GM12878 (cell line): ENCODE data around the gene NPAS3. TPM values are rescaled to one million over a fixed set of nuclear protein-coding genes. Genes with fewer than 3 reads are reported as not detected.

Experiments
- ATAC-seq: fragments of 200-7000 bp; cut with Tn5 transposase; 3 replicates; pipeline ENCODE4 v1.9.1; 2020; ENCODE audit warnings: mild to moderate bottlenecking, moderate library complexity
- BruUV-seq: library from RNA; stranded (reverse); fragments of 400-500 nt; replicated peaks from 2 replicates; lab custom pipeline; 2021; lab: Mats Ljungman, UMichigan
- CTCF ChIA-PET: fragments of 300-600 bp; sonication (Branson Sonifier 250); formaldehyde crosslinking; extraction: SDS; loops from one replicate; lab custom pipeline; 2021; ENCODE audit warnings: inconsistent platforms; lab: Yijun Ruan, JAX
- POLR2A ChIA-PET: fragments of 350-600 bp; formaldehyde crosslinking; extraction: SDS; loops from one replicate; lab custom pipeline; 2021; ENCODE audit warnings: inconsistent platforms; lab: Charles Lee
- RAD21 ChIA-PET: fragments of 300-600 bp; sonication (Branson Sonifier 250); formaldehyde crosslinking; loops from one replicate; lab custom pipeline; 2023; ENCODE audit warnings: antibody characterized with exemption; ENCODE audit not compliant: unreplicated experiment; lab: Charles Lee
- SMC1A ChIA-PET: fragments of 300-600 bp; sonication (Branson Sonifier 250); formaldehyde crosslinking; loops from one replicate; lab custom pipeline; 2023; ENCODE audit not compliant: unreplicated experiment, uncharacterized antibody; lab: Charles Lee
- DNase-seq: peaks from one replicate; pipeline ENCODE4 v3.0.0-alpha.2; 2011; ENCODE audit warnings: low read depth, low spot score
- FAIRE-seq: peaks from 3 replicates; lab custom pipeline; 2011; peaks lifted over from hg19 to GRCh38; lab: Jason Lieb, UNC
- H2AFZ ChIP-seq: 2 replicates; pipeline ENCODE4 v1.6.0; 2011; ENCODE audit warnings: low read depth, low read length, control low read depth; ENCODE audit not compliant: control insufficient read depth
- H3K27ac ChIP-seq: 2 replicates; pipeline ENCODE4 v1.5.1; 2011; ENCODE audit warnings: control low read depth; ENCODE audit not compliant: control insufficient read depth, insufficient read depth
- H3K27me3 ChIP-seq, 2 experiments: replicated peaks in 1 of 2; 2 replicates each; pipeline versions ENCODE4 v1.6.0 to v1.6.1; 2011; ENCODE audit warnings: low read length in 1 of 2; ENCODE audit not compliant: control insufficient read depth in 2 of 2, insufficient read depth in 2 of 2
- H3K36me3 ChIP-seq, 2 experiments: 2 replicates each; pipeline ENCODE4 v1.5.1; 2011; ENCODE audit warnings: low read length in 1 of 2; ENCODE audit not compliant: control insufficient read depth in 2 of 2, insufficient read depth in 2 of 2
- H3K4me1 ChIP-seq: 2 replicates; pipeline ENCODE4 v1.6.1; 2011; ENCODE audit warnings: mild to moderate bottlenecking, low read length, moderate library complexity, mixed read lengths; ENCODE audit not compliant: control insufficient read depth, insufficient read depth
- H3K4me2 ChIP-seq: 2 replicates; pipeline ENCODE4 v1.6.0; 2011; ENCODE audit warnings: control low read depth; ENCODE audit not compliant: control insufficient read depth, insufficient read depth
- H3K4me3 ChIP-seq: fragments of 200-600 bp; sonication (generic); 2 replicates; pipeline ENCODE4 v1.5.1; 2016
- H3K79me2 ChIP-seq: 2 replicates; pipeline ENCODE4 v1.6.0; 2011; ENCODE audit warnings: low read length; ENCODE audit not compliant: control insufficient read depth, insufficient read depth
- H3K9ac ChIP-seq: 2 replicates; pipeline ENCODE4 v1.8.0; 2011; ENCODE audit warnings: low read length, control low read depth, mixed read lengths; ENCODE audit not compliant: control insufficient read depth, insufficient read depth
- H3K9me3 ChIP-seq: replicated peaks from 3 replicates; pipeline ENCODE4 v1.5.1; 2011; ENCODE audit warnings: mild to moderate bottlenecking, low read length; ENCODE audit not compliant: control insufficient read depth, insufficient read depth
- H4K20me1 ChIP-seq: 2 replicates; pipeline ENCODE4 v1.6.0; 2011; ENCODE audit not compliant: control insufficient read depth, insufficient read depth
- ASH2L ChIP-seq: fragments of 300-600, 200-600 bp; sonication (generic); IDR thresholded peaks from 2 replicates; pipeline ENCODE4 v1.6.1; 2017; ENCODE audit warnings: low read depth, mild to moderate bottlenecking, borderline replicate concordance
- CBX5 ChIP-seq: sonication (generic); IDR thresholded peaks from 2 replicates; pipeline ENCODE4 v1.6.1; 2016; ENCODE audit warnings: low read depth, moderate library complexity, mild to moderate bottlenecking, inconsistent platforms
- CREM ChIP-seq: IDR thresholded peaks from 2 replicates; pipeline ENCODE4 v1.6.1; 2014; ENCODE audit warnings: antibody characterized with exemption, low read depth
- EED ChIP-seq: sonication (generic); IDR thresholded peaks from 2 replicates; pipeline ENCODE4 v1.6.1; 2016; ENCODE audit warnings: antibody characterized with exemption, low read depth
- IKZF1 ChIP-seq: fragments of 450-650 bp; conservative IDR thresholded peaks from 2 replicates; pipeline ENCODE4 v1.6.1; 2017; ENCODE audit warnings: antibody characterized with exemption, mild to moderate bottlenecking
- NFYA ChIP-seq: IDR thresholded peaks from 2 replicates; pipeline ENCODE4 v1.6.1; 2011; ENCODE audit warnings: low read depth, mild to moderate bottlenecking, low read length, improper control_type of control experiment, borderline replicate concordance
- NRF1 ChIP-seq: conservative IDR thresholded peaks from 2 replicates; pipeline ENCODE4 v1.6.1; 2011; ENCODE audit warnings: mild to moderate bottlenecking, low read depth, low read length, improper control_type of control experiment
- RB1 ChIP-seq: fragments of 450-650 bp; formaldehyde crosslinking; IDR thresholded peaks from 2 replicates; pipeline ENCODE4 v1.6.1; 2017; ENCODE audit warnings: mild to moderate bottlenecking, borderline replicate concordance
- RBBP5 ChIP-seq: fragments of 200-600 bp; sonication (generic); conservative IDR thresholded peaks from 2 replicates; pipeline ENCODE4 v1.6.1; 2016
- TBL1XR1 ChIP-seq: IDR thresholded peaks from 2 replicates; pipeline ENCODE4 v1.6.1; 2012; ENCODE audit warnings: low read depth, low read length, improper control_type of control experiment
- ZNF384 ChIP-seq: IDR thresholded peaks from 2 replicates; pipeline ENCODE4 v1.6.1; 2012; ENCODE audit warnings: low read depth, mild to moderate bottlenecking, low read length, improper control_type of control experiment, borderline replicate concordance
- WGBS: methylation state at CpG from one replicate; pipeline ENCODE4 v1.1.6; 2016; ENCODE audit warnings: low lambda C conversion rate; ENCODE audit not compliant: insufficient replicate concordance, insufficient coverage; ENCODE audit errors: missing lambda C conversion rate; 5-methylcytosine and 5-hydroxymethylcytosine counted together
- in situ Hi-C: fragments of 300-500 bp; cut with MboI; formaldehyde crosslinking; loops from 9 replicates; pipeline ENCODE4 v1.14.3; 2018; ENCODE audit warnings: mixed read lengths
- intact Hi-C: fragments of 100-400 bp; cut with micrococcal nuclease; formaldehyde crosslinking; loops from one replicate; pipeline ENCODE4 v1.14.2; 2022; ENCODE audit not compliant: unreplicated experiment
- polyA plus RNA-seq, 11 experiments: library from polyadenylated mRNA; depleted of rRNA in 4 of 11; unstranded in 6 of 11; stranded (reverse) in 5 of 11; fragments of >200 nt; fragmentation: Nextera tagmentation in 4 of 11; fragmentation: Illumina TruSeq in 1 of 11; extraction: Ambion mirVana in 4 of 11; extraction: Trizol in 1 of 11; gene quantifications; 1 replicate in 1 of 11; 2 replicates in 10 of 11; pipeline versions ENCODE4 v1.2.1 to v1.2.3, GENCODE V29; 2011 to 2016; ENCODE audit warnings: inconsistent platforms in 2 of 11, missing spikeins in 2 of 11, low read depth in 1 of 11
- total RNA-seq, 4 experiments: library from RNA; depleted of rRNA in 3 of 4; stranded (reverse); fragments of >200 nt in 3 of 4; fragmentation: Illumina TruSeq in 1 of 4; extraction: Trizol in 1 of 4; gene quantifications; 2 replicates each; pipeline versions ENCODE4 v1.2.1 to v1.2.3, GENCODE V29; 2013 to 2021
- TF ChIP-seq, protein P1 (sequence below): fragments of 150-350 bp; IDR thresholded peaks from 2 replicates; pipeline ENCODE4 v1.6.1; 2014; ENCODE audit warnings: mild to moderate bottlenecking, low read depth, low read length
- TF ChIP-seq, protein P2 (sequence below): IDR thresholded peaks from 2 replicates; pipeline ENCODE4 v1.6.1; 2012; ENCODE audit warnings: low read depth, low read length, improper control_type of control experiment
- TF ChIP-seq, protein P3 (sequence below): fragments of 450-650 bp; IDR thresholded peaks from 2 replicates; pipeline ENCODE4 v1.6.1; 2016; ENCODE audit warnings: mild to moderate bottlenecking

Gene NPAS3
- total and polyA plus RNA-seq, 10 of the 15 experiments (the other 5 are each of a cell fraction or from before 2014, with no cell fraction given): under 0.01 to 2.7 (median 0.03) TPM; not detected in 6

DNA sequence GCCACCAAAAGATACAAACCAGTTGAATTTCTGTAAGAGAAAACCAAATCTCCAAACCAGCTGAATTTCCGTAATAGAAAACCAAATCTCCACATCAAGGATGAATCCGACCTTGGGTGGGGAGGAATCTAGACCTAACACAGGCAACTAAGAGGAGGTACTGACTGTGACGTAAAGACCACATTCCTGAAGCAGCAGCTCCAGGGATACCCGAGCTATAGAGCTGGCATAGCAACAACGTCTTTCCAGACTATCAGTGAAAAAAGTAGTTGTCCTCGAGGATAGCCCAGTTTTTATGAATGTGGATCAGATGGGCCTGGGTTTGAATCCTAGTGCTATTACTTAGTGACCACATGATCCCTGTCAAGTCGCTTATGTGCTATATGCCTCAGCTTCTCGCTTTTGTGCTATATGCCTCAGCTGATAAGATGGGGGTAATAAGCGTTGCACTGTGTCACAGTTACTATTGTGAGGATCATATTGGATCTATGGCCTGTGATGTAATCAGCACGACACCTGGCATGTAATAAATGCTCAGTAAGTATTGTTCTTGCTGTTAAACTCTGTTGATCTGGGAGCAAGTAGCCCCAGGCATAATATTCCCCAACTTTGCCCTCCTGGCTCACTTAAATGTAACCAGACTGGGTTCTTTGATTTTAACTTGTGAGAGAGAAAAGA is 898.4 kb downstream of the NPAS3 start:
- RAD21 ChIA-PET: interaction anchor here (0.5 to 19.1 kb wide), 12 partner anchors 18 to 464 kb away, joined by 3 to 466 read pairs (median 4); no protein-coding TSS in a partner anchor
- Histone ChIP-seq H3K9ac (no peak overlapping the region), H3K4me2 (no peak overlapping the region), H3K79me2 (no peaks in the 10 kb centered on the region), H3K4me3 (no peak overlapping the region), H3K9me3 (no peaks in the 10 kb centered on the region), H4K20me1 (no peaks in the 10 kb centered on the region), H3K36me3 (no peaks in the 10 kb centered on the region), H3K27ac (no peak overlapping the region), H3K4me1 (no peaks in the 10 kb centered on the region), H3K27me3 (peaks cover 0 to 3% of the 10 kb centered on the region in 2 experiments; a peak in 1 of 4 replicates), H2AFZ (no peak overlapping the region)
- SMC1A ChIA-PET: interaction anchor here (0.9 to 17.6 kb wide), 15 partner anchors 11 to 464 kb away, joined by 3 to 668 read pairs (median 5); no protein-coding TSS in a partner anchor
- CTCF ChIA-PET: interaction anchor here (1.1 to 21.4 kb wide), 13 partner anchors 12 to 495 kb away, joined by 3 to 809 read pairs (median 7); no protein-coding TSS in a partner anchor
- FAIRE-seq (no peak), ATAC-seq (no peak), DNase-seq (no peak)
- 17% methylated on average over 10 of the region's 10 CpGs for WGBS
- TF ChIP-seq IKZF1: no peak
- TF ChIP-seq NRF1: no peak
- TF ChIP-seq CREM: no peak
- TF ChIP-seq TBL1XR1: no peak
- TF ChIP-seq RB1: no peak
- TF ChIP-seq RBBP5: no peak
- TF ChIP-seq NFYA: no peak
- TF ChIP-seq, protein P1, sequence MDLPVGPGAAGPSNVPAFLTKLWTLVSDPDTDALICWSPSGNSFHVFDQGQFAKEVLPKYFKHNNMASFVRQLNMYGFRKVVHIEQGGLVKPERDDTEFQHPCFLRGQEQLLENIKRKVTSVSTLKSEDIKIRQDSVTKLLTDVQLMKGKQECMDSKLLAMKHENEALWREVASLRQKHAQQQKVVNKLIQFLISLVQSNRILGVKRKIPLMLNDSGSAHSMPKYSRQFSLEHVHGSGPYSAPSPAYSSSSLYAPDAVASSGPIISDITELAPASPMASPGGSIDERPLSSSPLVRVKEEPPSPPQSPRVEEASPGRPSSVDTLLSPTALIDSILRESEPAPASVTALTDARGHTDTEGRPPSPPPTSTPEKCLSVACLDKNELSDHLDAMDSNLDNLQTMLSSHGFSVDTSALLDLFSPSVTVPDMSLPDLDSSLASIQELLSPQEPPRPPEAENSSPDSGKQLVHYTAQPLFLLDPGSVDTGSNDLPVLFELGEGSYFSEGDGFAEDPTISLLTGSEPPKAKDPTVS: no peak
- TF ChIP-seq CBX5: no peak
- TF ChIP-seq, protein P2, sequence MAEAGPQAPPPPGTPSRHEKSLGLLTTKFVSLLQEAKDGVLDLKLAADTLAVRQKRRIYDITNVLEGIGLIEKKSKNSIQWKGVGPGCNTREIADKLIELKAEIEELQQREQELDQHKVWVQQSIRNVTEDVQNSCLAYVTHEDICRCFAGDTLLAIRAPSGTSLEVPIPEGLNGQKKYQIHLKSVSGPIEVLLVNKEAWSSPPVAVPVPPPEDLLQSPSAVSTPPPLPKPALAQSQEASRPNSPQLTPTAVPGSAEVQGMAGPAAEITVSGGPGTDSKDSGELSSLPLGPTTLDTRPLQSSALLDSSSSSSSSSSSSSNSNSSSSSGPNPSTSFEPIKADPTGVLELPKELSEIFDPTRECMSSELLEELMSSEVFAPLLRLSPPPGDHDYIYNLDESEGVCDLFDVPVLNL: no peak
- TF ChIP-seq ASH2L: no peak
- no peak for TF ChIP-seq ZNF384
- TF ChIP-seq, protein P3, sequence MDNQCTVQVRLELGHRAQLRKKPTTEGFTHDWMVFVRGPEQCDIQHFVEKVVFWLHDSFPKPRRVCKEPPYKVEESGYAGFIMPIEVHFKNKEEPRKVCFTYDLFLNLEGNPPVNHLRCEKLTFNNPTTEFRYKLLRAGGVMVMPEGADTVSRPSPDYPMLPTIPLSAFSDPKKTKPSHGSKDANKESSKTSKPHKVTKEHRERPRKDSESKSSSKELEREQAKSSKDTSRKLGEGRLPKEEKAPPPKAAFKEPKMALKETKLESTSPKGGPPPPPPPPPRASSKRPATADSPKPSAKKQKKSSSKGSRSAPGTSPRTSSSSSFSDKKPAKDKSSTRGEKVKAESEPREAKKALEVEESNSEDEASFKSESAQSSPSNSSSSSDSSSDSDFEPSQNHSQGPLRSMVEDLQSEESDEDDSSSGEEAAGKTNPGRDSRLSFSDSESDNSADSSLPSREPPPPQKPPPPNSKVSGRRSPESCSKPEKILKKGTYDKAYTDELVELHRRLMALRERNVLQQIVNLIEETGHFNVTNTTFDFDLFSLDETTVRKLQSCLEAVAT: no peak
- TF ChIP-seq EED: no peak
- in situ Hi-C loops: loop anchor here (5.0 kb wide), 3 partner anchors 255 to 465 kb away; no protein-coding TSS in a partner anchor
- intact Hi-C loops: loop anchor here (5.0 kb wide), 1 partner anchor 485 kb away; no protein-coding TSS in a partner anchor
- no TSS peak for BruUV-seq
- POLR2A ChIA-PET: no interaction called here
